Uterus (tissue), 4 donors: ENCODE measurements around the gene EHMT1. TPM values are rescaled to one million over a fixed set of nuclear protein-coding genes. Genes with fewer than 3 reads are reported as not detected.

Source experiments
- DNase-seq, 2 donors: peaks; one replicate each; pipeline ENCODE4 v3.0.0-alpha.2; 2019 to 2020
- H3K27ac ChIP-seq, 2 donors: fragments of 200-600 bp; sonication (generic); 1 replicate in 1 of 2; 2 replicates in 1 of 2; pipeline ENCODE4 v1.5.1; 2016 to 2018
- H3K27me3 ChIP-seq, 2 donors: fragments of 200-600 bp; sonication (generic); one replicate each; pipeline ENCODE4 v1.5.1; 2018 to 2019; ENCODE audit warnings: control low read depth in 1 of 2
- H3K36me3 ChIP-seq, 2 donors: fragments of 200-600 bp; sonication (generic); one replicate each; pipeline ENCODE4 v1.5.1; 2019; ENCODE audit warnings: control low read depth in 1 of 2
- H3K4me1 ChIP-seq, 2 donors: fragments of 200-600 bp; sonication (generic); one replicate each; pipeline ENCODE4 v1.5.1; 2018 to 2019; ENCODE audit warnings: control low read depth in 1 of 2
- H3K4me3 ChIP-seq, 2 donors: fragments of 200-600 bp; sonication (generic); 1 replicate in 1 of 2; 2 replicates in 1 of 2; pipeline ENCODE4 v1.5.1; 2018 to 2019; ENCODE audit warnings: mild to moderate bottlenecking in 1 of 2
- H3K9me3 ChIP-seq, 2 donors: fragments of 200-600 bp; sonication (generic); one replicate each; pipeline ENCODE4 v1.5.1; 2019; ENCODE audit warnings: control low read depth in 1 of 2
- CTCF ChIP-seq, 4 experiments: fragments of 200-600 bp in 2 of 4; fragments of 450-650 bp in 2 of 4; sonication (generic) in 2 of 4; IDR thresholded peaks; one replicate each; pipeline ENCODE4 v1.5.1; 2016 to 2019; ENCODE audit warnings: antibody characterized with exemption in 4 of 4, mild to moderate bottlenecking in 2 of 4, moderate library complexity in 1 of 4
- POLR2A ChIP-seq, 2 donors: fragments of 450-650 bp; IDR thresholded peaks; one replicate each; pipeline ENCODE4 v1.6.1; 2016; ENCODE audit warnings: antibody characterized with exemption in 2 of 2, mild to moderate bottlenecking in 1 of 2, moderate library complexity in 1 of 2
- intact Hi-C: fragments of 100-400 bp; cut with DNase I; formaldehyde crosslinking; loops from one replicate; pipeline ENCODE4 v1.15.1; 2023; ENCODE audit warnings: low total_unique reads
- total RNA-seq, 4 donors: library from RNA; depleted of rRNA in 3 of 4; stranded (reverse); fragments of >200 nt in 3 of 4; gene quantifications; one replicate each; pipeline versions ENCODE4 v1.1.0 to v1.2.4, GENCODE V29; 2014 to 2023
- donor health status: DM: yes; HTN: yes; CAD: no.

The EHMT1 gene
- total RNA-seq, 4 donors from 2014 or later: 32.6 to 109 (median 74.9) TPM

- Histone ChIP-seq H3K4me3 (no peak overlapping the region), H3K36me3 (no peaks in the 10 kb centered on the region), H3K9me3 (no peaks in the 10 kb centered on the region), H3K27ac (no peak overlapping the region), H3K27me3 (no peaks in the 10 kb centered on the region), H3K4me1 (no peaks in the 10 kb centered on the region)
- TF ChIP-seq POLR2A (IDR thresholded peaks at IDR 0.05): no peak
- no peak for TF ChIP-seq CTCF (IDR thresholded peaks at IDR 0.05)
- intact Hi-C loops: no loop called here
- DNase-seq: no peak
Measured at GRCh38 chr9:137784641-137785513, 166.1 kb downstream of the EHMT1 start.

- no peak for DNase-seq
- Histone ChIP-seq H3K27me3 (no peaks in the 10 kb centered on the region), H3K4me1 (no peaks in the 10 kb centered on the region), H3K27ac (no peak overlapping the region), H3K4me3 (no peak overlapping the region), H3K9me3 (no peaks in the 10 kb centered on the region), H3K36me3 (no peaks in the 10 kb centered on the region)
- TF ChIP-seq POLR2A (IDR thresholded peaks at IDR 0.05): no peak
- no peak for TF ChIP-seq CTCF (IDR thresholded peaks at IDR 0.05)
- intact Hi-C loops: no loop called here
Measured at GRCh38 chr9:137785704-137786161, 166.9 kb downstream of the EHMT1 start.

GRCh38 chr9:137786511-137786920 is 167.7 kb downstream of the EHMT1 start:
- TF ChIP-seq POLR2A (IDR thresholded peaks at IDR 0.05) (no peak), CTCF (IDR thresholded peaks at IDR 0.05) (no peak)
- Histone ChIP-seq H3K4me3 (no peak overlapping the region), H3K27ac (no peak overlapping the region), H3K9me3 (no peaks in the 10 kb centered on the region), H3K27me3 (no peaks in the 10 kb centered on the region), H3K36me3 (no peaks in the 10 kb centered on the region), H3K4me1 (no peaks in the 10 kb centered on the region)
- no peak for DNase-seq
- intact Hi-C loops: no loop called here

DNA sequence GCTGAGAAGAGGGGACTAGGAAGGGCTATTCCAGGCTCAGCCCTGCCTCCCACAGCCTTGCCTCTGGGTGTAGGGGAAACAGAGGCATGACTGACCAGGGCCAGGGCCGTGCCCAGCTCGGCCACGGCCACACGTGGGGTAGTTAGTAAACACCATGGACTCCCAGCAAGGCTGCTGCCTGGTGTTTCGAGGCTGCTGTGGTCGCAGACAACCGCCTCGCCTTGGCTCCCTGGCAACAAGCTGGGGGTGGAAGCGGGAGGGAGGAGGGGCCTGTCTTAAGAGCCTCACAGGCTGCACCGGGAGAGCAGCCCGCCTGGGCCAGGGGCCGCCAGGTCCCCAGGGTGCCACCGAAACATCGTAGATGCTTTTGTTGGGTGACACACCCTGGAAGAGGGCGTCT is 168.6 kb downstream of the EHMT1 start:
- no peak overlapping the region for H3K4me3 ChIP-seq
- TF ChIP-seq POLR2A (IDR thresholded peaks at IDR 0.05) (no peak), CTCF (IDR thresholded peaks at IDR 0.05) (no peak)
- no peaks in the 10 kb centered on the region for H3K27me3 ChIP-seq
- H3K9me3 ChIP-seq: no peaks in the 10 kb centered on the region
- H3K36me3 ChIP-seq: no peaks in the 10 kb centered on the region
- H3K4me1 ChIP-seq: no peaks in the 10 kb centered on the region
- no peak overlapping the region for H3K27ac ChIP-seq
- intact Hi-C loops: no loop called here
- no peak for DNase-seq

DNA sequence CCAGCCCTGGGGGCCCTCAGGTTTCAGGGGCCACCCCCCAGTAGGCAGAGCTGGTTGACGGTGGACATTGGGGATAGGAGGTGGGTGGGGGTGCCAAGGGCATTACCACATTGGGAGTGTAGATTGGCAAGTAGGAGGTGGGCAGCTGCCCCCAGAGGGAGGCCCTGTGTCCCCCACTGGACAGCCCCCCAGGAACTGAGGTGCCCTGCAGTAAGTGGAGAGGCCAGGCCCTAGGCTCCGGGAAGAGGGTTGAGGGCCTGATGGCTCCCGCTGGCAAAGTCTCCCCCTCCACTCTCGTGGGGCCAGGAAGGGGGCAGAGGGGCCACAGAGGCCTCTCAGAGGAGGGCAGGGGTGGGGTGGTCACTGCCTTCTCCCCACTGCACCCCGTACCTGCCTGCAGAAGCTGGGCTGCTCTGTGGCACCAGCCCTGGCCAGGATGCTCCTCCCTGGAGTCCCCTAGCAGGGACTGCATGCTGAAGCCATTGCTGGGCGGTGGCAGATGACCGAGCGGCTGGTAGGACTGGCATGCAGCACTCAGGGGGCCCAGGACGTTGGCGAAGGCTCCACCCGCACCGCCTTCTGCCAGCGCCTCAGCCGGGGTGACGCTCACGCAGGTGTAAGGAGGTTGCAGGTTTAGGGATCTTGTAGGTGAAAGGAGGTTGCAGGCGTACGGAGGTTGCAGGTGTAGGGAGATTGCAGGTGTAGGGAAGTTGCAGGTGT is 169.1 kb downstream of the EHMT1 start:
- Histone ChIP-seq H3K4me1 (no peaks in the 10 kb centered on the region), H3K36me3 (no peaks in the 10 kb centered on the region), H3K9me3 (no peaks in the 10 kb centered on the region), H3K27me3 (no peaks in the 10 kb centered on the region), H3K4me3 (no peak overlapping the region), H3K27ac (no peak overlapping the region)
- TF ChIP-seq POLR2A (IDR thresholded peaks at IDR 0.05): no peak
- TF ChIP-seq CTCF (IDR thresholded peaks at IDR 0.05): no peak
- DNase-seq: no peak
- intact Hi-C loops: no loop called here
